ENCODE results near the gene GDPGP1. TPM values are rescaled to one million over a fixed set of nuclear protein-coding genes. Genes with fewer than 3 reads are reported as not detected.
A peak's percentile ranks its signal among the peaks of the same experiment; 100 is the strongest.

GDPGP1 gene
- total RNA-seq, 1 experiment from 2014 or later = 22.8 TPM

DNA sequence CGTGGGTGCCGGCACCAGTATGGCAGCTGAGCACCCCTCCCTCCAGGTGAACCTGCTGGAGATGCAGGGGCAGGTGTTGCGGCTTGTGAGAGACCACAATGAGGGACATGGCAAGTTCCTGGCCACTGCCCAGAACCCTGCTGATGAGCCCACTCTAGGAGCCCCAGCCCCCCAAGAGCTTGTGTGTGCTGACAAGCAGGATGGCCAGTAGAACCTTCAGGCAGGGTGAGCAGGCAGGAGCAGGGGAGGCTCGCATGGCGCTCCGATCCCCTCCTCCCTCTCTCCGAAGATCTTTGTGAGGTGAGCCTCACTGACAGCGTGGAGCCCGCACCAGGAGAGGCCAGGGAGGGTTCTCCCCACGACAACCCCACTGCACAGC lies 61.2 kb downstream of the GDPGP1 start:
- ATAC-seq (peak; percentile 49), DNase-seq (ENCODE audit: low read depth, low spot score) (no peak)
- ChIA-PET POLR2A (no interaction called here), CTCF (interaction anchor here (0.5 to 0.8 kb wide), 4 partner anchors 14 to 309 kb away, joined by 3 to 6 read pairs (median 5); no protein-coding TSS in a partner anchor)
- no TSS peak for BruUV-seq (replicated peaks)
- no peak for TF ChIP-seq SIN3A (IDR thresholded peaks at IDR 0.05; ENCODE audit: borderline replicate concordance, insufficient read depth, low read depth, low read length)
- no peaks in the 10 kb centered on the region for H3K36me3 ChIP-seq (ENCODE audit: control insufficient read depth, insufficient read depth, low read length)
- peak overlapping the region in 1 of 2 experiments; percentile 29; a peak in 2 of 4 replicates for H3K4me3 ChIP-seq (ENCODE audit: low read depth in 2 of 2, low read length in 2 of 2)
- H3K27me3 ChIP-seq (ENCODE audit: control insufficient read depth, insufficient read depth, low read length) = no peaks in the 10 kb centered on the region
- H3K27ac ChIP-seq (ENCODE audit: low read length) = no peak overlapping the region
- intact Hi-C loops (cut with micrococcal nuclease; ENCODE audit: unreplicated experiment) = no loop called here
- in situ Hi-C loops (cut with HindIII; ENCODE audit: low pct_unique_long_range_greater_than_20kb, low sequenced_read_pairs) = no loop called here
- peaks cover 5% of the 10 kb centered on the region for H3K4me1 ChIP-seq (ENCODE audit: control insufficient read depth, insufficient read depth, low read length)
- H3K9me3 ChIP-seq (ENCODE audit: control insufficient read depth, insufficient read depth, low read depth, low read length) = no peaks in the 10 kb centered on the region

Other genes starting within 250 kb of the GDPGP1 start
- 15.8 TPM for gene ZNF710, start 232.9 kb upstream of the GDPGP1 start, total RNA-seq (2021; ENCODE audit: unreplicated experiment)
- 197 TPM for gene IDH2, start 131.7 kb upstream of the GDPGP1 start, total RNA-seq (2021; ENCODE audit: unreplicated experiment)
- gene SEMA4B, start 32.9 kb upstream of the GDPGP1 start, total RNA-seq (2021; ENCODE audit: unreplicated experiment) = 600 TPM
- gene CIB1, start 268 bp upstream of the GDPGP1 start, total RNA-seq (2021; ENCODE audit: unreplicated experiment) = 193 TPM
- 0.39 TPM for gene TTLL13, start 15.3 kb downstream of the GDPGP1 start, total RNA-seq (2021; ENCODE audit: unreplicated experiment)
- gene NGRN, start 31.5 kb downstream of the GDPGP1 start, total RNA-seq (2021; ENCODE audit: unreplicated experiment) = 137 TPM
- 5.2 TPM for gene ZNF774, start 118.1 kb downstream of the GDPGP1 start, total RNA-seq (2021; ENCODE audit: unreplicated experiment)
- gene IQGAP1, start 154.0 kb downstream of the GDPGP1 start, total RNA-seq (2021; ENCODE audit: unreplicated experiment) = 228 TPM